Urothelium cell line (cell line): Measurements from ENCODE around the gene SSR1.
"Not testable (repeated sequence)": the region's sequence is repeated elsewhere in the genome, so short reads cannot be mapped to it uniquely, and the experiment has no call there.

Source experiments
- DNase-seq: peaks from one replicate; pipeline ENCODE4 v3.0.0; 2011; ENCODE audit warnings: low spot score, mixed read lengths
- FAIRE-seq: peaks from 2 replicates; lab custom pipeline; 2011; peaks lifted over from hg19 to GRCh38; lab: Jason Lieb, UNC

Gene SSR1

GRCh38 chr6:7312616-7313504 lies at the start of gene SSR1:
Gene SSR1 (minus strand): TSS chr6:7313199. CDS start chr6:7313120, 79 bp downstream.
- DNase-seq (peak; percentile 99), FAIRE-seq (peak; percentile 73)

GRCh38 chr6:7351916-7352315 lies 38.9 kb upstream of the SSR1 start:
- FAIRE-seq, DNase-seq: not testable (repeated sequence)

GRCh38 chr6:7350591-7350990 lies 37.6 kb upstream of the SSR1 start:
- FAIRE-seq, DNase-seq: not testable (repeated sequence)

- not testable (repeated sequence) for DNase-seq, FAIRE-seq
These were observed 34.6 kb upstream of the SSR1 start for GRCh38 chr6:7347551-7347997.

GRCh38 chr6:7344773-7345450 lies 31.9 kb upstream of the SSR1 start:
- not testable (repeated sequence) for DNase-seq, FAIRE-seq

- DNase-seq (no peak), FAIRE-seq (no peak)
These were observed 30.8 kb upstream of the SSR1 start for GRCh38 chr6:7343546-7344475.

GRCh38 chr6:7341989-7342742 lies 29.2 kb upstream of the SSR1 start:
- DNase-seq (peak; percentile 58), FAIRE-seq (no peak)

- FAIRE-seq: no peak
- no peak for DNase-seq
These were observed 28.3 kb upstream of the SSR1 start for GRCh38 chr6:7341271-7341670.

GRCh38 chr6:7339007-7339732 lies 26.2 kb upstream of the SSR1 start:
- DNase-seq: not testable (repeated sequence)

GRCh38 chr6:7338031-7338430 lies 25.0 kb upstream of the SSR1 start:
- FAIRE-seq: no peak
- no peak for DNase-seq

More at GRCh38 chr6:7339007-7339732, 26.2 kb upstream of the SSR1 start:
- not testable (repeated sequence) for FAIRE-seq

- FAIRE-seq: no peak
- DNase-seq: no peak
These were observed 22.5 kb upstream of the SSR1 start for GRCh38 chr6:7335519-7335918.

- no peak for DNase-seq
- no peak for FAIRE-seq
These were observed 21.7 kb upstream of the SSR1 start for GRCh38 chr6:7334685-7335084.

GRCh38 chr6:7332090-7332745 lies 19.2 kb upstream of the SSR1 start:
- DNase-seq (no peak), FAIRE-seq (no peak)

GRCh38 chr6:7331452-7331851 lies 18.5 kb upstream of the SSR1 start:
- FAIRE-seq (no peak), DNase-seq (no peak)

GRCh38 chr6:7328243-7328642 lies 15.2 kb upstream of the SSR1 start:
- no peak for DNase-seq
- FAIRE-seq: no peak

GRCh38 chr6:7325750-7326149 lies 12.8 kb upstream of the SSR1 start:
- FAIRE-seq: no peak

GRCh38 chr6:7324520-7324919 lies 11.5 kb upstream of the SSR1 start:
- FAIRE-seq (no peak), DNase-seq (no peak)

More at GRCh38 chr6:7325750-7326149, 12.8 kb upstream of the SSR1 start:
- DNase-seq: no peak

- FAIRE-seq (no peak), DNase-seq (no peak)
These were observed 10.1 kb upstream of the SSR1 start for GRCh38 chr6:7323074-7323473.

GRCh38 chr6:7321866-7322265 lies 8.9 kb upstream of the SSR1 start:
- not testable (repeated sequence) for DNase-seq, FAIRE-seq
